HG02840 (cell line): ENCODE data around the gene VEGFD.
"Not testable (repeated sequence)": the region's sequence is repeated elsewhere in the genome, so short reads cannot be mapped to it uniquely, and the experiment has no call there.

Experiments
- ATAC-seq: cut with Tn5 transposase; IDR thresholded peaks from one replicate; pipeline ENCODE4 v1.9.1; 2021; ENCODE audit warnings: mild to moderate bottlenecking, moderate library complexity, moderate number of reproducible peaks; ENCODE audit not compliant: unreplicated experiment, low FRiP score

Gene VEGFD

DNA sequence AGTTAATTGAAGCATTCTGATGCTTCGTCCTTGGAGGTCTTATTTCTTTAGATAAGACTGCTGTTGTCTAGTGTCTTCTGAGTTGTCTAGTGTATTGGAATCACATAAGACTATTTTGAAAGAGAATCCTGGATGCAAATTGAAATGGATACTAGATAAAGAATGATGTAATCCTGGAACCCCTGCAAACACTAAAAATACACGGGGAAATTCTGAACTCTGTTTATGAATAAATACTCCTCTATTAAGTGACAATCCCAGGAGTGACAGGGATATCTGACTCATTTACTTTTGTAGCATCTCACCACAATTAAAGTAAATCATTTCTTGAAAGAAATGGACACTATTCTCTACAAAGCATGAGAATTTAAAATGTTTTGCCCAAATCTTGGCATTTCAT lies 69.7 kb downstream of the VEGFD start:
- no peak for ATAC-seq

DNA sequence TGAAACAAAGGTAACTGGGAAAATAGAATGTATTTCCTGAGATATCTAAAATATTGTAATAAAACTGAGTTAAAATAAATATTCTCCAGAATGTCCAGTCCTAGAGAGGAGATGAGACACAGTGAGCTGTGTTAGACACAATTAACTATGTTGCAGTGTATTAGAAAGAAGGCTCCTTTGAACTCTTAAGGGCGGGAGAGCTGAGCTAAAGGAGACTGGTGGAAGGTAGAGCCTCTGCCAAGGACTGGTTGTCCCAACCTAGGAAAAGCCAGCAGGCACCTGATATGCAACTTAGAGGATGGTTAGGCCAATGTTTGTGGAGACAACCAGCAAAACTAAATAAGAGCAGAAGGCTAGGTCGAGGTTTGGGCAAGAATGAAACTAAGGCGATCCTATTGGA lies 73.1 kb downstream of the VEGFD start:
- ATAC-seq, result no peak

DNA sequence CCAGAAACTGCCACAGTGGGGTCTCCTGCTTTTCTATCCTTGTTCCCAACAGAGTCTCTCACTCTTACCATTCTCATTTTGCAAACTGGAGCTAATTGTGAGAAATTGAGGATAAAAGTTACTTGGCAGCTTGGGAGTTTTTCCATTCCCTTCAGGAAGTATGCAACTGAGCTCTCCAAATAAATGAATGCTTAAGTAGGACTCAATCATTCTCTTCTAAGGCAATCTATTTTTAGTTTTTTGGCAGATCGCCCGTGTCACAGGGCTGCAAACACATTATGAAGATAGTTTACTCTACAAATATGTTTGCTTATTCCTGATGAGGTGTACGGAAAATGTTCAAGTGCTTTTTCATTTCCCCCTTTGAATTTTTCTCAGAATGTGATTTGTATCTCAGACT lies 74.1 kb downstream of the VEGFD start:
- ATAC-seq, result no peak

DNA sequence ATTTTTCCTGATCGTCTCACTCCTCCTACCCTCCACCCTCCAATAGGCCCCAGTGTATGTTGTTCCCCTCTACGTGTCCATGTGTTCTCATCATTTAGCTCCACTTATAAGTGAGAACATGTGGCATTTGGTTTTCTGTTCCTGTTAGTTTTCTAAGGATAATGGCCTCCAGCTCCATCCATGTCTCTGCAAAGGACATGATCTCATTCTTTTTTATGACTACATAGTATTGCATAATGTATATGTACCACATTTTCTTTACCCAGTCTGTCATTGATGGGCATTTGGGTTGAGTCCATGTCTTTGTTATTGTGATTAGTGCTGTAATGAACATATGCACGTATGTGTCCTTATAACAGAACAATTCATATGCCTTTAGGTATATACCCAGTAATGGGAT lies 78.3 kb downstream of the VEGFD start:
- ATAC-seq, result not testable (repeated sequence)

DNA sequence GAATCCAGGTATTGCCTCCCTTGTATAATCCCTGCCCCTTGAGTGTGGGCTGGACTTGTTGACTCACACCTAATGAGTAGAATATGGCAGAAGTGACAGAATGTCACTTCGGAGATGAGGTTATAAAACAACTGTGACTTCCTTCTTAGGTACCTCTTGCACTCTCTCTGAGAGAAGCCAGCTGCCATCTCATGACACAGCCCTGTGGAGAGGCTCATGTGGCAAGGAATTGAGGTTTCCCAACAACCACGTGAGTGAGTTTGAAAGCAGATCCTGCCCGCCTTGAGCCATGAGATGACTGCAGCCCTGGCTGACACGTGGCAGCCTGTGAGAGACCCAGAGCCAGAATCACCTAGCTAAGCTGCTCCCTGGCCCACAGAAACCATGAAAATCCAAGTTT lies 82.3 kb downstream of the VEGFD start:
- ATAC-seq, result no peak

DNA sequence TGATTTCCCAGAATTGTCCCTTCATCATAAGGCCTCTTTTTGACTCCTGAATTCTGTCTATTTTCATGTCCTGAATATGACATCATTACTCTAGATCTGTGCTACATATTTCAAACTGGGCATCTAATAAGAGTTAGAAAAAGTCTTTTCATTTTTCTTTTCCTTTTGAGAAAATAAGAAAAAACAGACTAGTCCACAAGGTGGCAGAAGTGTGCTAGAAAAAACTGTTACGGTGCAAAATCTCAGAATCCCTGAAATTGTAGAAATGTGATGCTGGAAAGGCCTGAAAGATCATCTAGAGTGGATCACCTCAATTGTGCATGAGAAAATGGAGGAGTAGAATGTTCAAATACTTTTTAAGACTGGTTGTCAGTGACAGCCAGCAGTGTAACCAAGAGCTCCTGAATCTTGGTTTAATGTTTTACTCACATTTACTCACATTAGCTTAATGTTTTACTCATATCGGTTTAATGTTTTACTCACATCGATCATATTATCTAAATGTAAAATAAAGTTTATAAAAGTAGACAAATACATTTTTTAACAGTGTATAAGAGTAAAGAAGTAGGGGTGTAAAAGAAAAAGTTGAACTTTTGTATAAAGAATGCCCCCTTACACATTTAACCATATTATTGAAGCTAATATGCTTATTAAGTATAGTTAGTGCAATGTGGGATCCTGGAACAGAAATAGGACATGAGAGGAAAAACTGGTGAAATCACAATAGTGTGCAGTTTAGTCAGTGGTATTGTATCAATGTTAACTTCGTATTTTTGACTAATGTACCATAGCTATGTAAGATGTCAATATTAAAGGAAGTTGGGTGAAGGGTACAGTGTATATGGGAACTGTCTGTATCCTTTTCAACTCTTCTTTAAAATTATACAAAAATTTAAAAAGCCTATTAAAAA lies 84.0 kb downstream of the VEGFD start:
- ATAC-seq, result no peak

DNA sequence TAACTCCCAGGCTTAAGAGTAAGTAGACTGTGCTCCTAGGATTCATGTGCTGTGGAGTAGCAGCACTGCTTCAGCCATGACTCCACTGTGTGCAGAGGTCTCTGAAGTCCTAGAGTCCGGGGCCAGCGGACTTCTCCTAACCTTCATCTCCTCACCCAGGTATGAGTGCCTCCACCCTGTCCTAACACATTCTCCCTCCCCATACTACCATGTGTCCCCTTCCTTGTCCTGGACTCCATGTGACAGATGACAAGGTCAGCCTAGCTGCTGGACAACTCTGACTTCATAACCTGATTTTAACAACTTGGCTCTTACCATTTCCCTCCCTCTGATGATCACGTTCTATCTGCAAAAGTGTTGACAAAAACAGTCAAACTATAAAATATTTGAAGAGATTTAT lies 85.4 kb downstream of the VEGFD start:
- no peak for ATAC-seq

DNA sequence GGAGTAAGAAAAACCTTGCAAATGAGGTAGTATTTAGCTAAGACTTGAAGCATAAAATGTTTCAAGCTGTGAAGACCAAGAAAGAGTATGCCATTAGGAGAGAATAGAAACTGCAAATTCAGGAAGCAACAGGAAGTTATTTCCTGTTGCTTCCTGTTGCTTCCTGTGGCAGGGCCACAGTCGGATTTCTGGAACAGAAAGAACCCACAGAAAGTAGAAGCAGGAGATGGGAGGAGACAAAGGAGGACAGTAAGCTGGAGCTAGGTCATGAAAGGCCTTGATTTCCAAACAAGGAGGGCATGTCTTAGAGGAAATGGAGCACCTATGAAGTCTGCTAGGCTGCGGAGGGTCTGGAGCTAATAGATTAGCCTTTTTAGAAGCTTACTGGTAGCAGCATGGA lies 86.0 kb downstream of the VEGFD start:
- ATAC-seq, result no peak
